ENCODE measurements around the gene GSTM5. TPM values are rescaled to one million over a fixed set of nuclear protein-coding genes. Genes with fewer than 3 reads are reported as not detected.

Gene GSTM5
- total RNA-seq, 1 donor from 2014 or later = 0.20 TPM

- peaks cover 1% of the 10 kb centered on the region for H3K9me3 Mint-ChIP-seq (ENCODE audit: unreplicated experiment)
- no peaks in the 10 kb centered on the region for H3K27me3 Mint-ChIP-seq (ENCODE audit: unreplicated experiment)
- no peak overlapping the region for H3K27ac Mint-ChIP-seq (ENCODE audit: unreplicated experiment)
- no peak overlapping the region for H3K4me3 Mint-ChIP-seq (ENCODE audit: unreplicated experiment)
- no peak for DNase-seq
- peaks cover 8% of the 10 kb centered on the region for H3K36me3 Mint-ChIP-seq (ENCODE audit: unreplicated experiment)
- no peak for TF ChIP-seq CTCF (IDR thresholded peaks at IDR 0.05; ENCODE audit: partially characterized antibody, unreplicated experiment)
- no peaks in the 10 kb centered on the region for H3K4me1 Mint-ChIP-seq (ENCODE audit: low read depth, unreplicated experiment)
Observed at GRCh38 chr1:109725510-109725909, 13.5 kb downstream of the GSTM5 start.

- no peak for TF ChIP-seq CTCF (IDR thresholded peaks at IDR 0.05; ENCODE audit: partially characterized antibody, unreplicated experiment)
- Mint-ChIP-seq H3K9me3 (ENCODE audit: unreplicated experiment) (peaks cover 1% of the 10 kb centered on the region), H3K36me3 (ENCODE audit: unreplicated experiment) (peaks cover 8% of the 10 kb centered on the region), H3K27ac (ENCODE audit: unreplicated experiment) (no peak overlapping the region), H3K4me3 (ENCODE audit: unreplicated experiment) (no peak overlapping the region), H3K4me1 (ENCODE audit: low read depth, unreplicated experiment) (no peaks in the 10 kb centered on the region), H3K27me3 (ENCODE audit: unreplicated experiment) (no peaks in the 10 kb centered on the region)
- no peak for DNase-seq
Observed at GRCh38 chr1:109726007-109726406, 14.0 kb downstream of the GSTM5 start.

GRCh38 chr1:109726728-109727373, 14.8 kb downstream of the GSTM5 start:
- Mint-ChIP-seq H3K36me3 (ENCODE audit: unreplicated experiment) (peaks cover 8% of the 10 kb centered on the region), H3K27me3 (ENCODE audit: unreplicated experiment) (no peaks in the 10 kb centered on the region), H3K4me3 (ENCODE audit: unreplicated experiment) (no peak overlapping the region), H3K9me3 (ENCODE audit: unreplicated experiment) (peaks cover 1% of the 10 kb centered on the region), H3K27ac (ENCODE audit: unreplicated experiment) (no peak overlapping the region), H3K4me1 (ENCODE audit: low read depth, unreplicated experiment) (no peaks in the 10 kb centered on the region)
- no peak for TF ChIP-seq CTCF (IDR thresholded peaks at IDR 0.05; ENCODE audit: partially characterized antibody, unreplicated experiment)
- DNase-seq = no peak

GRCh38 chr1:109728870-109729269, 16.8 kb downstream of the GSTM5 start:
- H3K27ac Mint-ChIP-seq (ENCODE audit: unreplicated experiment) = no peak overlapping the region

More at GRCh38 chr1:109728870-109729269, 16.8 kb downstream of the GSTM5 start:
- no peak for DNase-seq
- Mint-ChIP-seq H3K27me3 (ENCODE audit: unreplicated experiment) (no peaks in the 10 kb centered on the region), H3K4me1 (ENCODE audit: low read depth, unreplicated experiment) (no peaks in the 10 kb centered on the region), H3K4me3 (ENCODE audit: unreplicated experiment) (no peak overlapping the region), H3K36me3 (ENCODE audit: unreplicated experiment) (peaks cover 8% of the 10 kb centered on the region), H3K9me3 (ENCODE audit: unreplicated experiment) (peaks cover 1% of the 10 kb centered on the region)
- TF ChIP-seq CTCF (IDR thresholded peaks at IDR 0.05; ENCODE audit: partially characterized antibody, unreplicated experiment) = no peak

All from glutamatergic neuron (in vitro differentiated cells).